ENCODE data around the gene ELL.

Gene ELL

GRCh38 chr19:18469069-18469846 is 52.6 kb downstream of the ELL start:
- DNase-seq (ENCODE audit: low read depth): peak; percentile 52

- no peak for DNase-seq (ENCODE audit: low read depth)
These were observed 53.4 kb downstream of the ELL start for GRCh38 chr19:18468517-18468916.

- DNase-seq (ENCODE audit: low read depth): no peak
These were observed 53.9 kb downstream of the ELL start for GRCh38 chr19:18467978-18468377.

DNA sequence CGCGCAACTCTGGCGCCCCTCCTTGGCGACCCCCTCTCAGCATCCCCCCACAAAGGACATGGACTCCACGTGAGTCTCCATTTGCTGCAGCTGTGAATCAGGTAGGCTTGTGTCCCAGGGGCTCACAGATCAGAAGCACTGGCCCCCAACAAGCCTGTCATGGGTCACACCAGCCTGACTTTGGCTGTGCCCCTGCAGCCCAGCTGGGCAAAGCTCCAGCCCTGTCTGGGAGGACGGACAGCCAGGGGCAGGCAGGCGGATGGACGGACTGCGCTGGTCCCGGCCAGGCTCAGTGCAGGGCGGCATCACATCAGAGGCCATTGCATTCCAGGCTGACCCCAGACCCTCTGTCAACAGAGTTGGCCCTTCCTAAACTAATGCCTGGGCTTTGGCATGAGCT is 55.5 kb downstream of the ELL start:
- DNase-seq (ENCODE audit: low read depth): no peak

DNA sequence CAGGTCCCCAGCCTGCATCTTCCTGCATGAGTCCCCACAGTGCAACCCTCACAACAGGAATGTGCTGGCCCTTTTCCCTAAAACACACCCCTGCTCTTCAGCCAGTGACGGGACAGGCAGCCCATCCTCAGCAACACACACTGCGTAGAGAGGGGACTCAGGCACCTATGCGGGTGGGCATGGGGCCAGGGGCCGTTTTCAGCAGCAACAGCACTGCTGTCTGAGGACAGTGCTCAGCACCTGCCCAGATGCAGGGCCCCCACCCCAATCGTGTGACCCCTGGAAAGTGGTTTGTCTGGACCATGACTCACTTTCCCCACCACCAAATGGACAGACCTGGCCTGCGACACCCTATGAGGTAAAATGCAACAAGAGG is 55.9 kb downstream of the ELL start:
- no peak for DNase-seq (ENCODE audit: low read depth)

GRCh38 chr19:18465214-18465963 is 56.5 kb downstream of the ELL start:
- no peak for DNase-seq (ENCODE audit: low read depth)

DNA sequence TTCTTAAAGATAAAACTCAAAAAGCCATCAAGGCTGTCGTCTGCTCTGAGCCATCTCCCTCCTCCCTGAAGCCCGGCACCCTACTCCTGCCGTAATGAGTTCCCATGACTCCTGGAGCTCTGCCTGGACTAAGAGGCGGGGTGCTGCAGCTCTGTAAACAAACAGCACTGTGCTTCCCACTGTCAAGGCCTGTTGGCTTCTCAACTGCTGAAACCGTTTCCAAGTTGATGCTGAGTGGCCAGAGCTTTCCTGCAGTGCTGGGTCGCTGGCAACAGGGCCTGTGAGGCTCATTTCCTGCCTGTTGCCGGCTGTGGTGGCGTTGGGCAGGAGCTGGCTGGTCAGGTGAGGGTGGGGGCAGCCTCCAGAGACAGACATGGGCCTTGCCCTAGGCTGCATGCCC is 57.2 kb downstream of the ELL start:
- no peak for DNase-seq (ENCODE audit: low read depth)

DNA sequence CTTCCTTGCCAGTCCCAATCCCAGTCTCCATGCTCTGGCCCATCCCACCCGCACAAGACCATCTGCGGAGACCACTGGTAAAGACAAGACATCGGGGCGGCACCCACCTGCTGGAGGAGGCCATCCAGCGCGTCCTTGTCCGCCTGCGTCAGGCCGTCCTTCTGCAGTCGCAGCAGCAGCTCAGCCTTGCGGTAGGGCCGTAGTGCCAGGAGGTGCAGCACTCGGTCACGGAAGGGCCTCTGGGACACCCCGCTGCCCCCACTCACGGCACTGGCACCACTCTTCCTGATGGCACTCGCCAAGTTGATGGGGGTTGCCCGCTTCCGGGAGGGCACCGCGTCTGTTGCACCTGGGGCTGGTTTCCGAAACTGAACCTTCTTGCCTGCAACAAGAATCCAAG is 60.4 kb downstream of the ELL start:
- DNase-seq (ENCODE audit: low read depth): no peak

- DNase-seq (ENCODE audit: low read depth): no peak
These were observed 61.0 kb downstream of the ELL start for GRCh38 chr19:18460900-18461299.

DNA sequence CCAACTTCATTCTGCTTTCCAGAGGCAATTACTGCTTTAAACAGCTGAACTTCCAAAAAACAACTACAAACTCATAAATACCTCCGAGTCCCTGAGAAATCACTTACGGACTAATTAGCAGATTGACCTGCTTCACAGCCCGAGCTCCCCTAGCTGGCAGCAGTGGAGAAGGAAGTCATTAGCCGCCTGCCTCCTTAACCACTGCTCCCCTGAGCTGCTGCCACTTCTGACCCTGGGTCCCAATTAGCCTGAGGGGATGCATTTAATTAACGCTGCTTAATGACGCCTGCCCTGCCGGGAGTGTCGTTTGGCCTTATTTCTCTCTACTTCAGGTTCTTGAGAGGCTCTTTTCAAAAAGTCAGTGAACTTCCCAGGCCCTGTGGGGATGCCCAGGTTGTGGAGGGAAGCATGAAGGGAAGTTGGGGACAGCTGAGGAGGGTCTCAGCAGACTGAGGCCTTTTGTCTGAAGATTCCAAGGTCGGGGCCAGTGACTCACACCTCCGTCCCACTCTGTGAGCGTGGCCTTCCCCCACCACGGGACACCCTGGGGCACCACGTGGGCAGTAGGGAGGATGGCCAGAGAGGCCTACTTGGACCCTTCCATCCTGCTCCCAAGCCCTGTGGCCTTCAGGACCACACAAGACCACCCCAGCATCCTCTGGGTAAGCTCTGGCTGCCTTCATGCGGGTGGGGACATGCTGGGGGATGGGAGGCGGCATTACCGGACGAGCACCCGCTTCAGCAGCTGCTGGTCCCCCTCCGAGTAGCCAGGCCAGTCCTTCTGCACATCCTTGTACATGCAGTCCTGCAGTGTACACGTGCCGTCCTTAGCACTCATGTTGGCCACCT is 64.2 kb downstream of the ELL start:
- no peak for DNase-seq (ENCODE audit: low read depth)

- no peak for DNase-seq (ENCODE audit: low read depth)
These were observed 64.9 kb downstream of the ELL start for GRCh38 chr19:18456974-18457373.

DNA sequence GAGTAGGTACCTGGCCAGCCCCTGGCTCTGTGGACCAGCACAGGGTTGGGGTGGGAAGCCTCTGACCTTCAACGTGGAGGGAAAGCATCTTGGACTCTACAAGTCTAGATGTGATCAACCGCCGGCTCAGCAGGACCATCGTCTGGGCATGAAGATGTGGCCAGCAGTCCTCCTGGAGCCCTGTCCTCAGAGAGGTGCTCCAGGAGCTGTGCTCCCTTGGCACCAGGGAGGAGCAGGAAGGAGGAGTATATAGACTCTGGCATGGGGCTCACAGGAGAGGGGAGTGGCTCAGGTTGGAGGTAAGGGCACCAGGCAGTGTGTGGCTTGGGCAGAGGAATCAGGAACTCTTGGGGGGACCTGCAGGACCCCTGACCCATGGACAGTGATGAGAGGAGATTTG is 65.6 kb downstream of the ELL start:
- DNase-seq (ENCODE audit: low read depth): no peak

DNA sequence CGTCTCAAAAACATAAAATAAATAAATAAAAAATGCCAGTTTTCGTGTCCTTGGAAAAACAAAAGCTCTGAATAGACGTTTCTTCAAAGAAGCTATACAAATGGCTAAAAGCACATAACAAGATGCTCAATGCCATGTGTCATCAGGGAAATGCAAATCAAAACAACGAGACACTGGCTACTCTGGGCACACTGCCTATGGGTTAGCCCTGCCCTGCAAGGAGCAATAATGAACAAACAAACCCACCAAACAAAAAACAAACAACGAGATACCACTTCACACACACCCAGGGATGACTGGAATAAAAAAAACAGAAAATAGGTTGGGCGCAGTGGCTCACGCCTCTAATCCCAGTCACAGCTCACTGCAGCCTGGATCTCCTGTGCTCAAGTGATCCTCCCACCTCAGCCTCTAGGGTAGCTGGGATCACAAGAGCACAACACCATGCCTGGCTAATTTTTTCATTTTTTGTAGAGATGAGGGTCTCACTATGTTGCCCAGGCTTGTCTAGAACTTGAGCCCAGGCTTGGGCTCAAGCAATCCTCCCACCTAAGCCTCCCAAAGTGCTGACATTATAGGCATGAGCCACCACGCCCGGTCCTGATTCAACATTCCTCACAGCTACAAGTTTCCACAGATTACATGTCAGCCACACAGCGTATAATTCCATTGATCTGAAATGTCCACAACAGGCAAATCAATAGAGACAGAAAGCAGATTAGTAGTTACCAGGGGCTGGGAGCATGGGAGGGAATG is 68.4 kb downstream of the ELL start:
- no peak for DNase-seq (ENCODE audit: low read depth)

- DNase-seq (ENCODE audit: low read depth): no peak
These were observed 69.5 kb downstream of the ELL start for GRCh38 chr19:18452386-18452785.

DNA sequence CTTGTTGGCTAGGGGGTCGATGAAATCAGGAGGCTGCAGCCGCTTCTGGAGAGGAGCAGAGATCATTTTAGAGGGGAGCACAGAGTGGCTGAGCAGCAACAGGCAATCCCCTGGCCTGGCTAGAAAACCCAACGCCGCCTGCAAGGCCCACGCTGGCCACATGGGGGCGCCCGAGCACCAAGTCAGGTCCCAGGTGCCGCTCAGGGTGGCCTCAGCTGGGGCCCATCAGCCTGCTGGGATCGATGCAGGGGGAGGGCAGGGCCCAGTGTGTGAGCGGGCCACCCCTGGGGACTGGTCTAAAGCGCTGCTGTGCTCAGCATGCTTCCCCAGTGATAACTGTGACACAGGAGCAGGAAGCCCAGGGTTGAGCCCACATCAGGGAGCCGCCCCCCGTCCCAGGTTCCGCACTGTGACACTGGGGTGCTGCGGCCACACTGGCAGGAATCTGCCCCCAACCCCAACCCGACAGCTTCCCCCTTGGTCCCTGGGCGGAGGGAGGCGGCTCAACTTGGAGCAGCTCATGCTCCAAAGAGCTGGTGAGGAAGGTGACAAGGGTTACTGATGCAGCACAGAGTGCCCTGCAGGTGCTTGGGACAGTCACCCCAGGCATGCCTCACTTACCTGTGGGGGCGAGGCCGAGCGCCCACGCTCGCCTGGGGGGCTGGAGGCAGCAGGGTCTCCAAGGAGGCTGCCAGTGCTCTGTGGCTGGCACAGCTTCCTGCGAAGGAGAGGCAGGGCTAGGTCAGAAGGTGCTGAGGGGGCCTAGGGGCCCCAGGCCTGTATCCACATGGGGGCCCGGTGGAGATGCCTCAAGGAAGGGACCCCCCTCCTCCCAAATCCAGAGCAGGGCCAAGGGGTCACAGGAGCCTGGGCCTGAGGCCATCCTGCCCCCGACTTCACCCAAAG is 70.7 kb downstream of the ELL start:
- peak; percentile 82 for DNase-seq (ENCODE audit: low read depth)

GRCh38 chr19:18450021-18450930 is 71.6 kb downstream of the ELL start:
- DNase-seq (ENCODE audit: low read depth): no peak

DNA sequence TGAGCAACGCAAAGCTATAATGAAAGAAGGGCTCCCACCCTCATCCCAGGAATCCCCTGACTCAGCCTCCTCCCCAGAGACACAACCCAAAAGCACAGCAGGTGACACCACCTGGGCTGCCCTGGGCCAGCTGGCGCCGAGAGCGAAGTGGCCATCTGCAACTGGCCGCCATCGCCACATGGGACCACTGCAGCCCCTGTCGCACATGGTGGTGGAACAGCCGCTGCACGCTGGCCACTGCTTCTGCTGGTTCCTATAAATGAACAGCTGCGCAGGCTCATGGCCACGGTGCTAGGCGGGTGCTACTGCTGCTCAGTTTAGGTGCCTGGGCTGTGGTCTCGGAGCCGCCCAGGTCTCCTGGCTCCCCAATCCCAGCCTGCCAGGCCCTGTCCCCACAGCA is 72.3 kb downstream of the ELL start:
- no peak for DNase-seq (ENCODE audit: low read depth)

DNA sequence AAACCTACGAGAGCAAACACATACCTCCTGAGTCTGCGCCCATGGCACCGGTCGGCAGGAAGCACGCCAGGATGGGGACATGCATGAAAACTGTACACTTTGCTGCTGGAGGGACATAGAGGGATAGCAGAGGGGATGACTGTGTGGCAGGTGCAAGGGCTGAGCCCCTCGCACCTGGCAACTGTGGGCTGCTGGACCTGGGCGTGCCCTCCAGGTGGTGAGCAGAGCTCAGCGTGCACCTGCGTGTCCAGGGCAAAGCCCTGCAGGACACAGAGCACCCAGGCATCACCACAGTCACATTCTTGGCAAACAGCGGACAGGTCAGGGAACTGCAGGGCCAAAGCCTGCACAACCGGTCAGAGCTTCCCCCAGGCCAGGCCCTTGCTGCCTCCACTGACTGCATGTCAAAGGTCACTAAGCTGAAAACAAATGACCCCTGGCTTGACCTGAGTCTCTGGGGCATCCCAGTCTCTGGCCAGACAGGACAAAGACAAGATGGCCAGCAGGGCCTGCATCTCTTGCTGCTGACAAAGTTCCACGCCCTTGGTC is 75.0 kb downstream of the ELL start:
- no peak for DNase-seq (ENCODE audit: low read depth)

DNA sequence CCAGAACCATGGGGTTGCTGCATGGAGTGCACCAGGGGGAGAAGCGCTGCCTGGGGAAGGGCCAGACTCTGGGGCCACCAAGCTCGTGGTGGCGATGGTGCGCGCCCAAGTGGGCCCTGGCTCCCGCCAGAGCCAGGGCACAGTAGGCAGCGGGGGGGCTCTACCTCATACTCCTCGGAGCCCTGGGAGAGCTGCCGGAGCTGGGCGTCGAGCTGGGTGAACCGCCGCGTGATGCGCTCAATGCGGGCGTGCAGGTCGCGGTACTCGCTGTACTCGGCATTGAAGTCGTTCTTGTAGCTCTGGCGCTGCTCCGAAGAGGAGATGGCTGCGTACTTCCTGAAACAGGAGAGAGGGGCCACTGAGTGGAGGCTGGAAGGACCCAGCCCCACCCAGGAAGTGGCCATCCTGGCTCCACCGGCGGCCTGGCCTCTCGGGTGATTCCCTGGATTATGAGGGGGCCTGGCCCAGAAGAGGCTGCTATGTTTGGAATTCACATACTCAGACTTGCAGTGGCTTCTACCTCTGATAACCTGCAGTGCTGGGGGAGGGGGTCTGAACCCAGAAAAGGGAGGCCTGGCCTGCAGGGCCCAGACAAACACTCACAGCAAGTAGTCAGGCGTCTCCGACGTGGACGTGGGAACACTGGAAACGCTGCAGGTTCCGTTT is 75.6 kb downstream of the ELL start:
- no peak for DNase-seq (ENCODE audit: low read depth)
